GM12878 (cell line): Measurements from ENCODE around the gene TLCD5. TPM values are rescaled to one million over a fixed set of nuclear protein-coding genes. Genes with fewer than 3 reads are reported as not detected.

Source experiments
- ATF2 ChIP-seq: IDR thresholded peaks from 2 replicates; pipeline ENCODE4 v1.6.1; 2012; ENCODE audit warnings: low read length, inconsistent platforms
- BMI1 ChIP-seq: fragments of 450-650 bp; IDR thresholded peaks from 2 replicates; pipeline ENCODE4 v1.6.1; 2016; ENCODE audit warnings: mild to moderate bottlenecking, moderate library complexity, borderline replicate concordance
- EZH2 ChIP-seq: IDR thresholded peaks from 2 replicates; pipeline ENCODE4 v1.6.1; 2012; ENCODE audit warnings: low read depth, mild to moderate bottlenecking, control low read depth, inconsistent platforms, low read length, borderline replicate concordance; ENCODE audit not compliant: control insufficient read depth
- FOXK2 ChIP-seq: fragments of 450-650 bp; IDR thresholded peaks from 2 replicates; pipeline ENCODE4 v1.6.1; 2017; ENCODE audit warnings: mild to moderate bottlenecking, moderate library complexity
- JUND ChIP-seq: IDR thresholded peaks from 2 replicates; pipeline ENCODE4 v1.6.1; 2012; ENCODE audit warnings: low read depth, mild to moderate bottlenecking, low read length, improper control_type of control experiment, moderate library complexity
- KAT2A ChIP-seq: conservative IDR thresholded peaks from 2 replicates; pipeline ENCODE4 v1.6.1; 2011; ENCODE audit warnings: low read depth, low read length; ENCODE audit not compliant: control insufficient read depth
- KDM1A ChIP-seq: fragments of 200-600 bp; sonication (generic); IDR thresholded peaks from 2 replicates; pipeline ENCODE4 v1.6.1; 2016; ENCODE audit warnings: borderline replicate concordance
- NR2C1 ChIP-seq: fragments of 450-650 bp; IDR thresholded peaks from 2 replicates; pipeline ENCODE4 v1.6.1; 2017; ENCODE audit warnings: antibody characterized with exemption, mild to moderate bottlenecking, moderate library complexity
- NR2F1 ChIP-seq: fragments of 450-650 bp; conservative IDR thresholded peaks from 2 replicates; pipeline ENCODE4 v1.6.1; 2017; ENCODE audit warnings: mild to moderate bottlenecking
- NRF1 ChIP-seq: conservative IDR thresholded peaks from 2 replicates; pipeline ENCODE4 v1.6.1; 2011; ENCODE audit warnings: mild to moderate bottlenecking, low read depth, low read length, improper control_type of control experiment
- PBX3 ChIP-seq: IDR thresholded peaks from 2 replicates; pipeline ENCODE4 v1.6.1; 2011; ENCODE audit warnings: mild to moderate bottlenecking, low read depth, low read length, moderate library complexity; ENCODE audit not compliant: insufficient replicate concordance
- PKNOX1 ChIP-seq: fragments of 450-650 bp; IDR thresholded peaks from 2 replicates; pipeline ENCODE4 v1.6.1; 2016; ENCODE audit warnings: mild to moderate bottlenecking
- POLR2AphosphoS5 ChIP-seq: IDR thresholded peaks from 2 replicates; pipeline ENCODE4 v1.6.1; 2011; ENCODE audit warnings: mild to moderate bottlenecking, low read length, inconsistent platforms
- POU2F2 ChIP-seq: IDR thresholded peaks from 3 replicates; pipeline ENCODE4 v1.6.1; 2011; ENCODE audit warnings: low read depth, mild to moderate bottlenecking, low read length, borderline replicate concordance
- RCOR1 ChIP-seq: conservative IDR thresholded peaks from 2 replicates; pipeline ENCODE4 v1.6.1; 2012; ENCODE audit warnings: low read depth, low read length, improper control_type of control experiment
- RELA ChIP-seq: fragments of 450-650 bp; IDR thresholded peaks from 2 replicates; pipeline ENCODE4 v1.8.0; 2014; ENCODE audit warnings: borderline replicate concordance; ENCODE audit not compliant: partially characterized antibody
- REST ChIP-seq: IDR thresholded peaks from 2 replicates; pipeline ENCODE4 v1.6.1; 2012; ENCODE audit warnings: mild to moderate bottlenecking, low read depth, low read length
- SIX5 ChIP-seq: IDR thresholded peaks from 2 replicates; pipeline ENCODE4 v1.6.1; 2011; ENCODE audit warnings: mild to moderate bottlenecking, low read depth, low read length, moderate library complexity; ENCODE audit not compliant: severe bottlenecking
- TAF1 ChIP-seq: IDR thresholded peaks from 2 replicates; pipeline ENCODE4 v1.6.1; 2011; ENCODE audit warnings: mild to moderate bottlenecking, low read depth, low read length, borderline replicate concordance
- TARDBP ChIP-seq: IDR thresholded peaks from 2 replicates; pipeline ENCODE4 v1.6.1; 2016; ENCODE audit warnings: borderline replicate concordance
- ZNF207 ChIP-seq: fragments of 450-650 bp; IDR thresholded peaks from 2 replicates; pipeline ENCODE4 v1.6.1; 2014; ENCODE audit warnings: antibody characterized with exemption, mild to moderate bottlenecking, borderline replicate concordance
- ZNF217 ChIP-seq: fragments of 450-650 bp; IDR thresholded peaks from 2 replicates; pipeline ENCODE4 v1.6.1; 2017; ENCODE audit warnings: antibody characterized with exemption, mild to moderate bottlenecking
- polyA plus RNA-seq, 11 experiments: library from polyadenylated mRNA; depleted of rRNA in 4 of 11; unstranded in 6 of 11; stranded (reverse) in 5 of 11; fragments of >200 nt; fragmentation: Nextera tagmentation in 4 of 11; fragmentation: Illumina TruSeq in 1 of 11; extraction: Ambion mirVana in 4 of 11; extraction: Trizol in 1 of 11; gene quantifications; 1 replicate in 1 of 11; 2 replicates in 10 of 11; pipeline versions ENCODE4 v1.2.1 to v1.2.3, GENCODE V29; 2011 to 2016; ENCODE audit warnings: inconsistent platforms in 2 of 11, missing spikeins in 2 of 11, low read depth in 1 of 11
- total RNA-seq, 4 experiments: library from RNA; depleted of rRNA in 3 of 4; stranded (reverse); fragments of >200 nt in 3 of 4; fragmentation: Illumina TruSeq in 1 of 4; extraction: Trizol in 1 of 4; gene quantifications; 2 replicates each; pipeline versions ENCODE4 v1.2.1 to v1.2.3, GENCODE V29; 2013 to 2021

TLCD5 gene
- total and polyA plus RNA-seq, 10 of the 15 experiments (the other 5 are each of a cell fraction or from before 2014, with no cell fraction given) = 2.4 to 13.3 (median 3.2) TPM

GRCh38 chr11:120335908-120336640 lies 11.0 kb downstream of the TLCD5 start, which contains the start of gene ARHGEF12 (continued):
- TF ChIP-seq RELA (peak; percentile 48), BMI1 (no peak), REST (no peak), TAF1 (no peak; the same call in 1 of the 2 replicates), ATF2 (no peak; the same call in 1 of the 2 replicates), FOXK2 (no peak), RCOR1 (peak; percentile 73; the same call in 1 of the 2 replicates), ZNF207 (no peak), NR2C1 (peak; percentile 49), NR2F1 (0 out of 2 replicates have a peak, but pooled peaks have one; percentile 66), NRF1 (no peak), POLR2AphosphoS5 (no peak), POU2F2 (no peak), KDM1A (no peak), TARDBP (peak; percentile 96), EZH2 (no peak), PKNOX1 (no peak), KAT2A (no peak), SIX5 (no peak), PBX3 (peak; percentile 82), ZNF217 (peak; percentile 64), JUND (no peak)
